GM19455 (cell line): ENCODE results near the gene CTRL.

ENCODE experiments used
- ATAC-seq: cut with Tn5 transposase; IDR thresholded peaks from one replicate; pipeline ENCODE4 v1.9.1; 2021; ENCODE audit not compliant: unreplicated experiment

The CTRL gene

DNA sequence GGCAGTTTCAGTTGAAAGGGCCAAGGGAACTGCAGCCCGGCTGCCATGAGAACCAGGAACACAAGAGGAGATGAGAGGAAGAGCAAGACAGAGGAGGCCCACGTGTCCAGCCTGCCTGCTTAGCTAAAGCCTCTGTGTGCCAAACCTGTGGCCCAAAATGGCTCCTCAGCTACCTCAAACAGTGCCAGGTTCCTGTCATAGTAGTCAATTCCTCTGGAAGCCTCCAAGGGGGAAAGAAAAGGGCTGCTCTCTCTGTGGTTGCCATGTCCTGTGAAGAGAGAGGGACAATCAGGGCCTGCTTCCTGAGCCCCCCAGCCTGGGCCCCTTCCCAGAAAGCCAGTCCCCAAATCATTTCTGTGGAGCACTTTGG lies 31.6 kb upstream of the CTRL start:
- no peak for ATAC-seq

DNA sequence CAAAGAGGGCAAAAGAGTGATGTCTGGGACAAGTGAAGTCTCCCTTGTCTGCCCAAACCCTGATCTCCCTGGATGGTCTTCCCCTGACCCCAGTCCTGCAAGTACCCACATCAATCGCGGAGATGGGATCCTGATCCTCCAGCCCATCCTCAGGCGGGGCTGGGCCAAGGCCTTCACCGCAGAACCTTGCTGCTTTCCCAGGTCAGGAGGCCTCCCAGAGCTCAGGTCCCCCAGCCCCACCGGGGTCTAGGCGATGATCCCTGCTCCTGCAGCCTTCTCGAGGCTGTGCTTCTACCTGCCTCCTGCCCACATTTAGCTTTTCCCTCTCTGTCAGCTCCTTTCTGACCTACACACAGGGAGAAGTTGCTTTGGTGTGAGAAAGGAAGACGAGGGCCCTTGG lies 30.5 kb upstream of the CTRL start:
- no peak for ATAC-seq

DNA sequence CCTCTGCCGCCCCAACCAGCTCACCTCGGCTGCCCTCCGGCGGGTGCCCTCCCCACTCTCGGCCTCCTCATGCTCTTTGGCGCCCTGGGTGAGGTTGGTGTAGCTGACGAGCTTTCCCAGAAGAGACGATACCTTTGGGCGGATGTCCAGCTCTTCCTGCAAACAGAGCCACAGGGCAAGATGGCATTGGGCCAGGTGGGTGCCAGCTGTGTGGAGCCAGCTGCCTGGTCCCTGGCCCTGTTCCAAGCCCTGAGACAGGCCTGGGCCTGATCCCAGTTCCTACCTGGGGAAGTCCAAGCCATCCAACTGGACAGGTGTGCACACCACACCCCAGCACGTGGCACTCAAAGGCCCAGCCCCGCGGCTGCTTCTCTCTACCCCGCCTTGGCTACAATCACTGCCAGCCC lies 29.9 kb upstream of the CTRL start:
- no peak for ATAC-seq

DNA sequence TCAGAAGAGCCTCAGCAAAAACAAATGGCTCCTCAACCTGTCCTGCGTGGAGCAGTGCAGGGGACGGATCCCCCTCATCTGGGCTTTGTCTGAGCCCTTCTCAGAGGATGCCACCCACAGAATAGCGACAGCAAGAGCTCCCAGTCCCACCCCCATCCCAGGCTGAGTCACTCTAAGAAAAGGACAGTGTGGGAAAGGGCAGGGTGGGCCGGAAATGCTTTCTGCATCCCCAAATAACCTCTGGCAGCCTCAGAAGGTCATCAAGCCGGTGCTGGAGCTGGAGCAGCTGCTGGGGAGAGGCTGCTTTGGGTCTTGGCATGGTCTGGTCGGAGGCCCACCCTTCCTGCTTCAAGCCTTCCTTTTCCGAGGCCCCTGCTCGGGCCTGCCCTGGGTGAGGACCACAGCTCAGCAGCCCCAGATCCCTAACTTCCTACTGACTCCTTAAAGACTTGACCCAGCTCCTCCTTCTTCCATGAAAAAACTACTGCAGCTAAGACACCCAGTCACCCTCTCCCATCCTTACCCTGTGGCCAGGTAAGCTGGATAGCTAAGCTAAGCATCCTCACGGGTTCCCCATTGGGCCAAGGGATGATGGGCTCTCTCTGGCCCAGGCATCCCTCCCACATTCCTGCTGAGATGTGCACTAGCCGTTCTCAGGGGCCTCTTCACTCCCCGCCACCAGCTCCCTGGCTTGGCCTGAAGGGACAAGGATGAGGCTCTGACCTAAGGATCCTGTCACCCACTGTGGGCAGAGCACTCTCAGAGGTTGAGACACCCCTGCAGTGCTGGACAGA lies 28.1 kb upstream of the CTRL start:
- ATAC-seq = no peak

DNA sequence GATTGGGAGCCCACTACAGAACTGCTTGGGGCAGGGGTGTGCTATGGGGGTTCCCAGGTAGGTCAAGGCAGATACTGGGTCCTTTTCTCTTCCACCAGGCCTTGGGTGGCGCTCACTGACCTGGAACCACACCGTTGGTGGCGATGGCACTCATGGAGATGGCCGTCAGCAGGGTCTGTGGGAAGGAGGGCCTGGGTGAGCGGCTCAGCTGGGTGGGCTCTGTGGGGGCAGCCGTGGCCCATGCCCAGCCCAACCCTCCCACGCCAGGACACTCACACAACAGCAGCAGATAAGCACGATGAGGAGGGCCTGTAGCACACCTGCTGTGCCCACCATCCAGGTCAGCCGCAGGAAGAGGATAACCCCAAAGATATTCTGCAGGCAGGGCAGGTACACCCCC lies 26.0 kb upstream of the CTRL start:
- ATAC-seq = no peak

DNA sequence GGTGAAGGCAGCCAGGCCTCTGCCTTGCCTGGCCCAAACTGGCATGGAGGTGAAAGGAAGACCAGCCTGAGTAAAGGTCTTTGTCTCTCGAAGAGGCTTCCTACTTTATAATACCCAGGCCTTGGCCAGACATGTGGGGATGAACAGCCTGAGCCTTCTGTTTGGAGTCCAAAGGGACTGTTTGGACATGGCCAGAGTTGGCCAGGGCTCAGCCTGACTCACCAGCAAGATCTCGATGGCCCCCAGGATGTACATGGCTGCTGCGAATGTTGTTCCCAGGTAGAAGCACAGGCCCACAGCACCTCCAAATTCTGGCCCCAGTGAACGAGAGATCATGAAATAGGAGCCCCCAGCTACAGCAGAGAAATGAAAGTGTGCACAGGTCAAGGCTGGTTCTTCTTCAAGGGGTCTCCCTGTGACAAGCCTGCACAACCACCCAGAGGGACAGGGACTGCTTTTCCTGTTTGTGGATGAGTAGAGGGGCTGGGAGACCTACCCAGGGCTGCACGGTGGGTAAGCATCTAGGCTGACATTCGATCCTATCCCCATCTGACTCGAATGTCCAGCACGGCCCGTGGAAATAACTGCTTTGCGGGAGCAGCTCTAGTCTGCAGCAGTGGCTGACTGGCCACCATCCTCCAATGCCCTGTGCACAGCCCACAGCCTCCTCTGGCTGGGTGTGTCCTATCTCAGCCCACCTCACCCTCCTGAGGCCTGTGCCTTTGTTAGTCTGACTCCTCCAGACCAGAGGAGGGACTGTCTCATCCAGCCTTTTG lies 22.9 kb upstream of the CTRL start:
- no peak for ATAC-seq

DNA sequence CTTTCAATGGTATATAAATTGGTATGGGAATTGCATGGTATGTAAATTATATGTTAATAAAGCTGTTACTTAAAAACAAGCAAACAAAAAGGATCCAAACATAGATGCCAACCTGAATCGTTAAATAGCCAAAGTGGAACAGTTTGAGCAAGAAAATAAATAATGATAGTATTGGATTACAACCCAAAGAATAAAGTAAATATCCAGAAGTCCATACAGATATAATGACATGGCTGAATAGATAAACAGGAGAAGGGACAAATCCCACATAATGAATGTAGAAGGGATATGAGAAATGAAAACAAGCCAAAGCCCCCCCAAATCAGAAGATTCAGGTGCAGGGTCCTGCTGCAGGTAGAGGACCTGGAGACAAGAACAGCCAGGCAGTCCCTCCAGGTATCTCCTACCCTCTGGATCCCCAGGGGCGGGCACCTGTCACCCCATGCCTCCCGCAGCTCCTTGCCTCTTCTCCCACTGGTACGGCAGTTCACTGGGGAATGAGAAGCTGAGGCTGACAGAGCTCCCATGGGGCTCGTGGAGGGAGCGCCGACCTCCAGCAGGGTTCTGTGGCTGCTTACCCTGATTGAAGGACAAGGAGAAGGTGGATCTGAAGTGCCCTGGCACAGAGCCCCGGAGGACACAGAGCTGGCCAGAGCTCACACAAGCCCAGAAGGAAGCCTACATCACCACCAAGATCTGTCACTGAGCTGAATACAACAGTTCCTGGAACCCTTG lies 22.1 kb upstream of the CTRL start:
- no peak for ATAC-seq

- no peak for ATAC-seq
Measured at GRCh38 chr16:67951485-67951884, 19.8 kb upstream of the CTRL start.

- no peak for ATAC-seq
Measured at GRCh38 chr16:67950335-67950843, 18.7 kb upstream of the CTRL start.

DNA sequence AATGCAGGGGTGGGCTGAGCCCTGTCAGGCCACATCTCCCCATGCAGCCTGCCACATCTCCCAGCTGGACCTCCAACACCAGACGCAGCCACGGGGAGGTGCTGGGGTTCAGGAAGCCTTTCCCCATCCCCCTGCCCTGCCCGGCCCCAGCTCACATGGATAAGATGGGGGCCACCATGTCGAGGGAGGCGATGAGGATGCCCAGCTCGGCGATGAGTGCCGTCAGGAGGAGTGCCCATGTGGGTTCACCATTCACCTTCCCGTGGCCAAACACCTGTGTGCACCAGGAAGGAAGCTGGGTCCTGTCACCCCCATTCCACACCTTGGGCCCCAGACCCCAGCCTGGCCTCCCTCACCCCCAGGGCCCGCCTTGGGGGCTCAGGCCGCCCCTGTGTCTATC lies 18.0 kb upstream of the CTRL start:
- ATAC-seq = no peak

- no peak for ATAC-seq
Measured at GRCh38 chr16:67948015-67948414, 16.4 kb upstream of the CTRL start.

- ATAC-seq = no peak
Measured at GRCh38 chr16:67946966-67947558, 15.4 kb upstream of the CTRL start.

DNA sequence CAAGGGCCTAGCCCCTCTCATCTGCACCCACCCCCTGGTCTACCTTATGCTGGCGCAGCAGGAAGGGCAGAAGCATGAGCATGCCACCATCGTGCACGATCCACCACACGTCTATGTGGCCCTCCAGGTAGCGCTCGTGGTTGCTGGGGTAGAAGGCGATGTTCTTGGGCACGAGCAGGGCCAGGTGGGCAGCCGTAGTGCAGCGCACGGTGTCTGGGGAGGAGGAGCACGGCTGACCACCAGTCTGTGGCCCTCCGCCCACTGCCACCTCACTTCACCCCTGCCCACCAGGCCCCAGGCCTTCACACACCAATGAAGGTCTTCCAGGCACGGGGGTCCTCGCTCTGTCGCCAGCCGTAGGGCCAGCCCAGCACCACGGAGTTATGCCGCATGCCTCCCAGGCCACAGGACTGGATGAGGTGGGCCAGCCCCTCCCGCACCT lies 14.5 kb upstream of the CTRL start:
- no peak for ATAC-seq

GRCh38 chr16:67945392-67945933 lies 13.8 kb upstream of the CTRL start:
- ATAC-seq = no peak

DNA sequence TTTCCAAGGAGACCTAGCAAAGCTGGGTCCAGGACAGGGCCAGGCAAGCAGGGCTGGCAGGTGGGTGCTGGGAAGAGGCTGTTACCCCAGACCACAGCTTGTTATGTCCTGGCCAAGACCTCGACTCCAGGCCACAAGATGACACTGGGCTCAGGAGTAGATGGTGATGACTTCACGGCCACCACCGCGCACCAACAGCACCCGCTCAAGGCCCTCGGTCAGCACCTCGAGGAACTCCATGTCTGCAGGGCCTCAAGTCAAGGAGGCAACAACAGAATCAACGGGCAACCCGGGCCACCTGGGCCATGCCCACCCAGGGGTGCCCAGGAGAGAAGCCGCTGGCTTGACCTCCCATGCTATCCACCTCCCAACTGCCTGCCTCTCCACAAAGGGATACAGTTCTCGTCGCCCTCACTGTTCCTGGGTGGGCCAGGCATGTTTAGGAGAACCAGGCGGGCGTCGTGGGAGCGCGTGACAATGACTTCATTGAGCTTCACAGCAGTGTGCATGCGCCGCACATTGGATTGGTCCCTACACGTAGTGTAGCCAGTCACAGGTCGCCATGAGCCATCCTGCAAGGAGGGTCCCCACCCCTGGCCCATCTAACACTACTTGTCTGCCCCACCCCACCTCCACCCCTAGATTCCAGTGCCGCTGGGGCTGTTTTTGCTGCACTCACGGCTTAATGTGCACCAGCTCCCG lies 13.2 kb upstream of the CTRL start:
- ATAC-seq = no peak

DNA sequence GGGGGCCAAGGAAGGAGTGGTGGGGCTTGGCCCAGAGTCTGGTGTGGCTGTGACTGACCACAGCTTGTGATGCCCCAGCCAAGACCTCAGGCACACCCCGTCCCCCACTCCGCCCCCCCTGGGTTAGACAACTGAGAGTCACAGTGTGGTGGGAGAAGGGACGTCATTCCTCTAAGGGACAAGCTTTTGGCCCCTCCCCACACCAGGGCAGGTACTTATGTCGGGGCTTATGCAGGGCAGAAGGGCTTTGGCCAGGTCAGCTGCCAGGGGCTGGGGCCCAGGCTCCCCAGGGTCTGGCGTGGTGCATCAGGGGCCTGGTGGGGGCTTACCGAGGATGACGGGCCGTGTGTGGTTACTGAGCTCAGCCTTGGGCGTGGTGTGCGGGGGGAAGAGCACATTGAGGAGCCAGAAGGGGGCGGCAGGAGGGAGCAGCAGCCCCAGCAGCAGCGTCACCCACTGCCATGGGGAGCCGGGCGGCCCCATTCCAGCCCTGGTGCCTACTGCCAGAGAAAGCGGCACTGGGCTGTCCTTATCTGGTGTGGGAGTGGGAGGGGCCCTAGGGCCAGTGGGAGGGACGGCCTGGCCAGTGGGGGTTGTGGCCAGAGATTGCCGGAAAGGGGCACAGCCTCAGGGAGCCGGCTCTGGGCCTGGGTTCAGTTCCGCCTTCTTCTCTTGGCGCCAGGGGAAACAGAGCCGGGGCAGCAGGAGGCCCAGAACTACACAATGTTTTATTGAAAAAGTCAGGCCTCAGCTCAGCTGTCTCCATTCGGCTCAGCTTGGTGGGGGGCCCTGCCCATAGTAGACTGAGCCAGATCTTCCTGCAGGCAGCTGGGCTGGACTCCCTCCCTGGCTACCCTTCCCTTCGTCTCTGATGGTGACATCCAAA lies 12.2 kb upstream of the CTRL start, which contains the start of gene LCAT:
Gene LCAT (minus strand): TSS at position 502 of the 886 bp plus-strand sequence. CDS start 19 bp downstream, at position 483.
- ATAC-seq = no peak

DNA sequence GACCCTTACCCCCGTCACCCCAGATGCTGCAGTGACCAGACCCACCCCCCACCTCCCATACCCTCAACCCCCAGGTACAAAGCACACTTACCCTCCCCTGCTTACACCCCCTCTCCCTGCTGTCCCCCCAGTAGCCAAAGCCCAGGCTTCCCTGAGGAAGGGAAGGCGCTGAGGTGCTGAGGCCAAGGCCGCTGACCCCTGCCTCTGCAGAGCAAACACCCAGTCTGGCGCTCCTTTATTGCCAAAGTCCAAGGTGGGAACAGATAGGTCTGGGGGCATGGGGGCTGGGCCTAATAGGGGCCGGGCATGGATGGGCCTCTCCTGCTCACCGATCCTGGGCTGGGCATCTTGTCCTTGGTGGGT lies 11.6 kb upstream of the CTRL start:
- ATAC-seq = no peak

- ATAC-seq = no peak
Measured at GRCh38 chr16:67942510-67943255, 11.0 kb upstream of the CTRL start.

GRCh38 chr16:67942200-67942509 lies 10.5 kb upstream of the CTRL start:
- no peak for ATAC-seq
